HEK293 (cell line): ENCODE results near the gene CHD1L.

Source experiments
- KLF1 ChIP-seq: fragments of 450-650 bp; formaldehyde crosslinking; IDR thresholded peaks from 2 replicates; pipeline ENCODE4 v1.5.1; 2016; ENCODE audit warnings: missing biosample characterization, missing genetic modification characterization
- ZNF202 ChIP-seq: fragments of 450-650 bp; formaldehyde crosslinking; IDR thresholded peaks from 2 replicates; pipeline ENCODE4 v1.5.1; 2016; ENCODE audit warnings: missing biosample characterization, missing genetic modification characterization, borderline replicate concordance
- ZNF24 ChIP-seq: fragments of 450-650 bp; formaldehyde crosslinking; IDR thresholded peaks from 2 replicates; pipeline ENCODE4 v1.5.1; 2016; ENCODE audit warnings: missing biosample characterization, missing genetic modification characterization
- ZNF324 ChIP-seq: fragments of 450-650 bp; formaldehyde crosslinking; IDR thresholded peaks from 2 replicates; pipeline ENCODE4 v1.5.1; 2016; ENCODE audit warnings: missing biosample characterization, missing genetic modification characterization
- ZNF768 ChIP-seq: fragments of 450-650 bp; formaldehyde crosslinking; IDR thresholded peaks from 2 replicates; pipeline ENCODE4 v1.5.1; 2018; ENCODE audit warnings: missing biosample characterization, mild to moderate bottlenecking, missing genetic modification characterization
- TF ChIP-seq, protein P1 (sequence below): fragments of 450-650 bp; formaldehyde crosslinking; optimal IDR thresholded peaks from 2 replicates; pipeline ENCODE3; 2016; ENCODE audit warnings: missing biosample characterization, mild to moderate bottlenecking, missing genetic modification characterization
- TF ChIP-seq, protein P2 (sequence below): fragments of 450-650 bp; formaldehyde crosslinking; IDR thresholded peaks from 2 replicates; pipeline ENCODE4 v1.5.1; 2016; ENCODE audit warnings: missing biosample characterization, missing genetic modification characterization

DNA sequence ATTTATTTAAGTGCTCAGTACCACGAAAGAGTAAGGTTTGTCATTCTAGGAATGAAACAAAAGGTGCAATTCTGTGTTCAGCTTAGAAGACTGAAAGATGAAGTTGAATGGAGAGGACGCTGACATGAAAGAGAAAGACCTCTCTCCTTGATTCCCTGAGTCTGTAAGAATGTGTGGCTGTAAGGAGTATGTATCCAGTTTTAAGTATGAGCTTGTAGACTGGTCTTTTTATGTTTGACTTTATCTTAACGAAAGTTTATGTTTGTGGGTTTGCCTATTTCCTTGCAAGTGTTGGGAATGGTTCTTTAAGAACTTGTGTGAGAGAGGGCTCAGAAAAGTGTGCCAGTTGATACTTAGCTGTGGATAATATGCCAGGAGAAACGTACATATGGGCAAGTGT, 1.4 kb downstream of the CHD1L start:
- TF ChIP-seq, protein P1, sequence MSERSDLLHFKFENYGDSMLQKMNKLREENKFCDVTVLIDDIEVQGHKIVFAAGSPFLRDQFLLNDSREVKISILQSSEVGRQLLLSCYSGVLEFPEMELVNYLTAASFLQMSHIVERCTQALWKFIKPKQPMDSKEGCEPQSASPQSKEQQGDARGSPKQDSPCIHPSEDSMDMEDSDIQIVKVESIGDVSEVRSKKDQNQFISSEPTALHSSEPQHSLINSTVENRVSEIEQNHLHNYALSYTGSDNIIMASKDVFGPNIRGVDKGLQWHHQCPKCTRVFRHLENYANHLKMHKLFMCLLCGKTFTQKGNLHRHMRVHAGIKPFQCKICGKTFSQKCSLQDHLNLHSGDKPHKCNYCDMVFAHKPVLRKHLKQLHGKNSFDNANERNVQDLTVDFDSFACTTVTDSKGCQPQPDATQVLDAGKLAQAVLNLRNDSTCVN (tag by site-specific recombination), result no peak
- TF ChIP-seq, protein P2, sequence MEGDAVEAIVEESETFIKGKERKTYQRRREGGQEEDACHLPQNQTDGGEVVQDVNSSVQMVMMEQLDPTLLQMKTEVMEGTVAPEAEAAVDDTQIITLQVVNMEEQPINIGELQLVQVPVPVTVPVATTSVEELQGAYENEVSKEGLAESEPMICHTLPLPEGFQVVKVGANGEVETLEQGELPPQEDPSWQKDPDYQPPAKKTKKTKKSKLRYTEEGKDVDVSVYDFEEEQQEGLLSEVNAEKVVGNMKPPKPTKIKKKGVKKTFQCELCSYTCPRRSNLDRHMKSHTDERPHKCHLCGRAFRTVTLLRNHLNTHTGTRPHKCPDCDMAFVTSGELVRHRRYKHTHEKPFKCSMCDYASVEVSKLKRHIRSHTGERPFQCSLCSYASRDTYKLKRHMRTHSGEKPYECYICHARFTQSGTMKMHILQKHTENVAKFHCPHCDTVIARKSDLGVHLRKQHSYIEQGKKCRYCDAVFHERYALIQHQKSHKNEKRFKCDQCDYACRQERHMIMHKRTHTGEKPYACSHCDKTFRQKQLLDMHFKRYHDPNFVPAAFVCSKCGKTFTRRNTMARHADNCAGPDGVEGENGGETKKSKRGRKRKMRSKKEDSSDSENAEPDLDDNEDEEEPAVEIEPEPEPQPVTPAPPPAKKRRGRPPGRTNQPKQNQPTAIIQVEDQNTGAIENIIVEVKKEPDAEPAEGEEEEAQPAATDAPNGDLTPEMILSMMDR, result no peak
- no peak for TF ChIP-seq ZNF768 (tag by site-specific recombination)
- TF ChIP-seq ZNF24, result no peak
- TF ChIP-seq KLF1 (tag by site-specific recombination), result no peak
- TF ChIP-seq ZNF202 (tag by site-specific recombination), result no peak
- no peak for TF ChIP-seq ZNF324 (tag by site-specific recombination)
